ENCODE measurements around the gene NR1H3.
"Not testable (repeated sequence)": the region's sequence is repeated elsewhere in the genome, so short reads cannot be mapped to it uniquely, and the experiment has no call there.

NR1H3 gene

GRCh38 chr11:47308050-47308823 lies 50.4 kb downstream of the NR1H3 start:
- no peak for DNase-seq

- DNase-seq = no peak
Observed at GRCh38 chr11:47314992-47315391, 57.2 kb downstream of the NR1H3 start.

DNA sequence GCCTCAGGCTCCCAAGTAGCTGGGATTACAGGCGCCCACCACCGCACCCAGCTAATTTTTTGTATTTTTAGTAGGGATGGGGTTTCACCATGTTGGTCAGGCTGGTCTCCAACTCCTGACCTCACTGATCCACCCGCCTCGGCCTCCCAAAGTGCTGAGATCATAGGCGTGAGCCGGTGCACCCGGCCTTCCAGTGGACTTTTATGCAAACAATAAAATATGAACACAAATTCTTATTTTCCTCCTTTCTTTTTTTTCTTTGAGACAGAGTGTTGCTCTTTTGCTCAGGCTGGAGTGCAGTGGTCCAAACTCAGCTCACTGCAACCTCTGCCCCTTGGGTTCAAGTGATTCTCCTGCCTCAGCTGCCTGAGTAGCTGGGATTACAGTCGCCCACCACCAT lies 58.7 kb downstream of the NR1H3 start:
- not testable (repeated sequence) for DNase-seq

- no peak for DNase-seq
Observed at GRCh38 chr11:47317064-47317828, 59.5 kb downstream of the NR1H3 start.

- DNase-seq = no peak
Observed at GRCh38 chr11:47318166-47318565, 60.4 kb downstream of the NR1H3 start.
